Type B pancreatic cell (in vitro differentiated cells): ENCODE results near the gene INCA1. TPM values are rescaled to one million over a fixed set of nuclear protein-coding genes. Genes with fewer than 3 reads are reported as not detected.
"Not testable (repeated sequence)": the region's sequence is repeated elsewhere in the genome, so short reads cannot be mapped to it uniquely, and the experiment has no call there.

ENCODE experiments used
- DNase-seq: peaks from one replicate; pipeline ENCODE4 v3.0.0; 2021; ENCODE audit warnings: mixed read lengths; ENCODE audit not compliant: unreplicated experiment; ENCODE audit errors: extremely low spot score
- H3K27ac Mint-ChIP-seq: 2 replicates; pipeline ENCODE4 v1.8.0; 2021; ENCODE audit warnings: mild to moderate bottlenecking, mixed read lengths
- H3K27me3 Mint-ChIP-seq: 2 replicates; pipeline ENCODE4 v1.8.0; 2021; ENCODE audit warnings: mixed read lengths
- H3K36me3 Mint-ChIP-seq: 2 replicates; pipeline ENCODE4 v1.8.0; 2021; ENCODE audit warnings: mixed read lengths
- H3K4me1 Mint-ChIP-seq: one replicate; pipeline ENCODE4 v1.8.0; 2021; ENCODE audit warnings: mixed read lengths; ENCODE audit not compliant: unreplicated experiment
- H3K4me3 Mint-ChIP-seq: 2 replicates; pipeline ENCODE4 v1.8.0; 2021; ENCODE audit warnings: mild to moderate bottlenecking, mixed read lengths
- H3K9me3 Mint-ChIP-seq: 2 replicates; pipeline ENCODE4 v1.8.0; 2021; ENCODE audit warnings: mixed read lengths
- total RNA-seq: library from RNA; stranded (reverse); gene quantifications from 2 replicates; pipeline ENCODE4 v1.2.1, GENCODE V29; 2021; ENCODE audit warnings: low replicate concordance
- TF ChIP-seq, protein P1 (sequence below): fragments of 200-600 bp; sonication (generic); conservative IDR thresholded peaks from 2 replicates; pipeline ENCODE4 v1.5.0; 2021; ENCODE audit warnings: antibody characterized with exemption, mild to moderate bottlenecking

INCA1 gene
- total RNA-seq, 1 donor from 2014 or later: 0.72 TPM

DNA sequence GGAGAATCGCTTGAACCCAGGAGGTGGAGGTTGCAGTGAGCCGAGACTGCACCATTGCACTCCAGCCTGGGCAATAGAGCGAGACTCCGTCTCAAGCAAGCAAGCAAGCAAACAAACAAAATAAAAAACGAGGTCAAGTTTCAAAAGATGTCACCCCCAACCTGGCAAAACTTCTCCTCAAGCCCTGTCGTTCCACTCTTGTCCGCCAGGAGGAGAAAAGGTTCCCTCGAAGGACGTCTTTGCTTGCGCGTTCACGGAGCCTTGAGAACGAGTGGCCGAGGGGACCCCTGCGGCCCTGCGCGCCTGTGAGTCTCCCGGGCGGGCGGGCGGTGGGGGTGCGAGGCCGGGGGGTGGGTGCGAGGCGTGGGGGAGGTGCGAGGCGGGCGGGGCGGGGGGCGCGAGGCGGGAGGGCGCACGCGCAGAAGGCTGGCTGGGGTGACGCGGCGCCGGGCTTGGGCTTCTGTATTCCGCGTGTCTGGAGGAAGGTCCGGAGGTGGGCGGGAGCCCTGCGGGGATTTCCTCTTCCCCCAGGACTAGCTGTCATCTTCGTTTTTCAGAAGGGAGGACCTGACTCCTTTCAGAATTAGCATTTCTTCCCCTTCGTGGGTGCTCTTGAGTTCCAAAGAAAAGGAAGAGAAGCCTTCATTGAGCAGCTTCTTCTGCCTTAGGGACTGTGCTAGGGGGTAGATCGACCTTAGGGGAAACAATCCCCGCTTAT is 34.2 kb upstream of the INCA1 start:
- TF ChIP-seq, protein P1, sequence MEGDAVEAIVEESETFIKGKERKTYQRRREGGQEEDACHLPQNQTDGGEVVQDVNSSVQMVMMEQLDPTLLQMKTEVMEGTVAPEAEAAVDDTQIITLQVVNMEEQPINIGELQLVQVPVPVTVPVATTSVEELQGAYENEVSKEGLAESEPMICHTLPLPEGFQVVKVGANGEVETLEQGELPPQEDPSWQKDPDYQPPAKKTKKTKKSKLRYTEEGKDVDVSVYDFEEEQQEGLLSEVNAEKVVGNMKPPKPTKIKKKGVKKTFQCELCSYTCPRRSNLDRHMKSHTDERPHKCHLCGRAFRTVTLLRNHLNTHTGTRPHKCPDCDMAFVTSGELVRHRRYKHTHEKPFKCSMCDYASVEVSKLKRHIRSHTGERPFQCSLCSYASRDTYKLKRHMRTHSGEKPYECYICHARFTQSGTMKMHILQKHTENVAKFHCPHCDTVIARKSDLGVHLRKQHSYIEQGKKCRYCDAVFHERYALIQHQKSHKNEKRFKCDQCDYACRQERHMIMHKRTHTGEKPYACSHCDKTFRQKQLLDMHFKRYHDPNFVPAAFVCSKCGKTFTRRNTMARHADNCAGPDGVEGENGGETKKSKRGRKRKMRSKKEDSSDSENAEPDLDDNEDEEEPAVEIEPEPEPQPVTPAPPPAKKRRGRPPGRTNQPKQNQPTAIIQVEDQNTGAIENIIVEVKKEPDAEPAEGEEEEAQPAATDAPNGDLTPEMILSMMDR: peak; percentile 83
- Mint-ChIP-seq H3K27me3 (peaks cover 35% of the 10 kb centered on the region), H3K27ac (peak overlapping the region; percentile 43), H3K36me3 (no peaks in the 10 kb centered on the region), H3K9me3 (no peaks in the 10 kb centered on the region), H3K4me3 (peak overlapping the region; percentile 85), H3K4me1 (peaks cover 4% of the 10 kb centered on the region)
- peak; percentile 86 for DNase-seq

DNA sequence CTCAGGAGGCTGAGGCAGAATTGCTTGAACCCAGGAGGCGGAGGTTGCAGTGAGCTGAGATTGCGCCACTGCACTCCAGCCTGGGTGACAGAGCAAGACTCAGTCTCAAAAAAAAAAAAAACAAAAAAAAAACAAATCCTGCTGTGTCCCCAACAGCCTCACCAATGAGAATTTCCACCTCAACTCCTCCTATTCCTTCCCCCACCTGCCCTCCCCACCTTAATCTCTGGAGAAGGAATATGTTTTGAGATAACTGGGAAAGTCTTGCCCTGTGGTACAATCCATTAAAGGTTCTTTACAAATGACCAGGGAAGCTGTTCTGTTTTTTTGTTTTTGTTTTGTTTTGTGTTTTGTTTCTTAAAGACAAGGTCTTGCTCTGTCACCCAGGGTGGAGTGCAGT is 32.8 kb upstream of the INCA1 start:
- H3K9me3 Mint-ChIP-seq, H3K36me3 Mint-ChIP-seq, H3K27ac Mint-ChIP-seq, H3K4me3 Mint-ChIP-seq, DNase-seq, H3K4me1 Mint-ChIP-seq: not testable (repeated sequence)
- H3K27me3 Mint-ChIP-seq: peaks cover 35% of the 10 kb centered on the region

DNA sequence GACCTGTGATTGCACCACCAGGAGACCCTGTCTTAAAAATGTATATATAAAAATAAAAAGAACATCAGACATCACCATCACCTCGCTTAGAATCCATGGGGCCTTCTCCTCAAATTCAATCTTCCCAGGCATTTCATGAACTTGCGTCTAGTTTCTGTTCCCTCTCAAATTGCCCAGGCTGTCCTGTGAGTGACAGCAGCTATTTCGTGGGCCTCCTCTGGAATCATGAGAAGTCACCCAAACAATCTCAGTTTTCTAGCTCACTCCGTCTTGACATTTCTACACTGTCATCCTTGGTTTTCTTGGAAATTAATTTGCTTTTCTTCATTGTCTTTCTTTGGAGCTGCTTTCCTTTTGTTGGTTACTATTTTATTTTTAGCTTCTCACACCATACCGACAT is 30.6 kb upstream of the INCA1 start:
- TF ChIP-seq, protein P1: no peak
- Mint-ChIP-seq H3K27me3 (peaks cover 22% of the 10 kb centered on the region), H3K4me3 (no peak overlapping the region), H3K9me3 (no peaks in the 10 kb centered on the region), H3K4me1 (peaks cover 4% of the 10 kb centered on the region), H3K27ac (no peak overlapping the region), H3K36me3 (peaks cover 5% of the 10 kb centered on the region)
- DNase-seq: no peak

DNA sequence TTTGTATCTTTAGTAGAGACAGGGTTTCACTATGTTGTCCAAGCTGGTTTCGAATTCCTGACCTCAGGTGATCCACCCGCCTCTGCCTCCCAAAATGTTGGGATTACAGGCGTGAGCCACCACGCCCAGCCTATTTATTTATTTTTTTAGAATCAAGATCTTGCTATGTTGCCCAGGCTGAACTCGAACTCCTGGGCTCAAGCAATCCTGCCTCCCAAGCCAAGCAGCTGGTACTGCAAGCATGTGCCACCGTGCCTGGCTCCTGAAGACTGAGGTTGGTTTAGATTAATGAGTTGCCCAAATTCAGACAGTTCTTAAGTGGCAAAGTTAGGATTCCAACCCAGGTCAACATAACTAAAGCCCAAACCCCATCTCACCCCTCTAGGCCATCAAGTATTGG is 30.0 kb upstream of the INCA1 start:
- Mint-ChIP-seq H3K4me3 (no peak overlapping the region), H3K27ac (no peak overlapping the region), H3K36me3 (peaks cover 5% of the 10 kb centered on the region), H3K4me1 (peaks cover 4% of the 10 kb centered on the region), H3K9me3 (no peaks in the 10 kb centered on the region), H3K27me3 (peaks cover 22% of the 10 kb centered on the region)
- no peak for DNase-seq
- TF ChIP-seq, protein P1: no peak

DNA sequence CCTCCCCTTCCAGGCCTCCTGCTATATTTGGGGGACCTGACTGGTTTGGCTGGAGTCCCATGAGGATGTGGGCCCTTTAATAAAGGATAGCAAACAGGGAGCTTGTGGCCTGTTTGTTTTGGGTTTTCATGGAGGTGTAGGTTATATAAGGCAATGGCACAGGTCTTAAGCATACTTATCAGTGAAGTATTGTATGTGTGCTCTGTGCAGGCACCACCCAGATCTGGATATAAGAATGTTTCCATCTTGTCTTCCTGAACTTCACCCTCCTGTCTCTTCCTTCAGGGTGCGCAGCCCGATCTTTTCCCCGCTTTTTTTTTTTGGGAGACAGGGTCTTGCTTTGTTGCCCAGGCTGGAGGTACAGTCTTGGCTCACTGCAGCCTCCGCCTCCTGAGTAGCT is 27.3 kb upstream of the INCA1 start:
- no peak overlapping the region for H3K27ac Mint-ChIP-seq
- H3K27me3 Mint-ChIP-seq: peaks cover 4% of the 10 kb centered on the region
- no peaks in the 10 kb centered on the region for H3K4me1 Mint-ChIP-seq
- no peaks in the 10 kb centered on the region for H3K9me3 Mint-ChIP-seq
- H3K36me3 Mint-ChIP-seq: peaks cover 16% of the 10 kb centered on the region
- no peak overlapping the region for H3K4me3 Mint-ChIP-seq
- no peak for DNase-seq
- TF ChIP-seq, protein P1: no peak

DNA sequence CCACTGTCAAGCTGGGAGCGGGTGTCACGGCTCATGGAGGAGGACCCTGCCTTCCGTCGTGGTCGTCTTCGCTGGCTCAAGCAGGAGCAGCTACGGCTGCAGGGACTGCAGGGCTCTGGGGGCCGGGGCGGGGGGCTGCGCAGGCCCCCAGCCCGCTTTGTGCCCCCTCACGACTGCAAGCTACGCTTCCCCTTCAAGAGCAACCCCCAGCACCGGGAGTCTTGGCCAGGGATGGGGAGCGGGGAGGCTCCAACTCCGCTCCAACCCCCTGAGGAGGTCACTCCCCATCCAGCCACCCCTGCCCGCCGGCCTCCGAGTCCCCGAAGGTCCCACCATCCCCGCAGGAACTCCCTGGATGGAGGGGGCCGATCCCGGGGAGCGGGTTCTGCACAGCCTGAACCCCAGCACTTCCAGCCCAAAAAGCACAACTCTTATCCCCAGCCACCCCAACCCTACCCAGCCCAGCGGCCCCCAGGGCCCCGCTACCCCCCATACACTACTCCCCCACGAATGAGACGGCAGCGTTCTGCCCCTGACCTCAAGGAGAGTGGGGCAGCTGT is 26.3 kb upstream of the INCA1 start:
- peaks cover 20% of the 10 kb centered on the region for H3K36me3 Mint-ChIP-seq

More for the DNA sequence above, 26.3 kb upstream of the INCA1 start:
- Mint-ChIP-seq H3K27ac (no peak overlapping the region), H3K4me3 (no peak overlapping the region), H3K4me1 (no peaks in the 10 kb centered on the region), H3K27me3 (no peaks in the 10 kb centered on the region), H3K9me3 (no peaks in the 10 kb centered on the region)
- TF ChIP-seq, protein P1: no peak
- DNase-seq: no peak
